IMR-90 (cell line): ENCODE results near the gene ABCB1. TPM values are rescaled to one million over a fixed set of nuclear protein-coding genes. Genes with fewer than 3 reads are reported as not detected.
A peak's percentile ranks its signal among the peaks of the same experiment; 100 is the strongest.

Experiments used
- ATAC-seq: fragments of 200-7000 bp; cut with Tn5 transposase; 2 replicates; pipeline ENCODE4 v1.9.1; 2020; ENCODE audit warnings: low read depth, mild to moderate bottlenecking, moderate library complexity
- BruUV-seq: library from RNA; stranded (reverse); fragments of 400-500 nt; replicated peaks from 2 replicates; lab custom pipeline; 2021; lab: Mats Ljungman, UMichigan
- CTCF ChIA-PET: fragments of 300-600 bp; formaldehyde crosslinking; extraction: SDS; loops from one replicate; lab custom pipeline; 2021; ENCODE audit warnings: antibody characterized with exemption; lab: Yijun Ruan, JAX
- POLR2A ChIA-PET: fragments of 300-600 bp; sonication (Branson Sonifier 250); formaldehyde crosslinking; loops from one replicate; lab custom pipeline; 2022; ENCODE audit warnings: antibody characterized with exemption; ENCODE audit not compliant: unreplicated experiment; lab: Charles Lee
- DNase-seq: peaks from one replicate; pipeline ENCODE4 v3.0.0; 2013
- H2AFZ ChIP-seq: replicated peaks from 2 replicates; pipeline ENCODE3; 2013; ENCODE audit warnings: low read length, mild to moderate bottlenecking; ENCODE audit not compliant: poor library complexity
- H2AK5ac ChIP-seq: 2 replicates; pipeline ENCODE4 v1.6.1; 2013; ENCODE audit warnings: low read depth, low read length, inconsistent platforms
- H2AK9ac ChIP-seq: replicated peaks from 2 replicates; pipeline ENCODE3; 2013; ENCODE audit warnings: mild to moderate bottlenecking, low read depth, low read length, moderate library complexity; ENCODE audit not compliant: poor library complexity
- H2BK120ac ChIP-seq: 2 replicates; pipeline ENCODE4 v1.6.1; 2013; ENCODE audit warnings: low read depth, low read length, inconsistent platforms
- H2BK15ac ChIP-seq: 3 replicates; pipeline ENCODE4 v1.6.1; 2013; ENCODE audit warnings: low read depth, low read length, inconsistent platforms
- H2BK20ac ChIP-seq: 2 replicates; pipeline ENCODE4 v1.6.1; 2013; ENCODE audit warnings: low read depth, mild to moderate bottlenecking, inconsistent platforms, low read length, moderate library complexity
- H2BK5ac ChIP-seq: 2 replicates; pipeline ENCODE4 v1.6.1; 2013; ENCODE audit warnings: mild to moderate bottlenecking, low read depth, low read length, inconsistent platforms; ENCODE audit not compliant: poor library complexity, severe bottlenecking
- H3K14ac ChIP-seq: replicated peaks from 2 replicates; pipeline ENCODE4 v1.6.1; 2013; ENCODE audit warnings: low read depth, low read length, inconsistent platforms
- H3K18ac ChIP-seq: 2 replicates; pipeline ENCODE4 v1.6.1; 2013; ENCODE audit warnings: low read depth, low read length, control low read depth
- H3K23ac ChIP-seq: 2 replicates; pipeline ENCODE4 v1.6.1; 2013; ENCODE audit warnings: low read depth, low read length, inconsistent platforms
- H3K27ac ChIP-seq: 2 replicates; pipeline ENCODE4 v1.5.1; 2013; ENCODE audit warnings: mild to moderate bottlenecking, control low read depth, low read length; ENCODE audit not compliant: insufficient read depth
- H3K27me3 ChIP-seq: 2 replicates; pipeline ENCODE4 v1.6.1; 2013; ENCODE audit warnings: low read length; ENCODE audit not compliant: control insufficient read depth, insufficient read depth
- H3K36me3 ChIP-seq: 2 replicates; pipeline ENCODE4 v1.6.1; 2013; ENCODE audit warnings: low read length, mixed read lengths; ENCODE audit not compliant: control insufficient read depth, insufficient read depth
- H3K4ac ChIP-seq: 2 replicates; pipeline ENCODE4 v1.6.1; 2013; ENCODE audit warnings: low read depth, low read length, inconsistent platforms
- H3K4me1 ChIP-seq: 2 replicates; pipeline ENCODE4 v1.6.1; 2013; ENCODE audit warnings: low read length, mixed read lengths; ENCODE audit not compliant: control insufficient read depth, insufficient read depth
- H3K4me2 ChIP-seq: 2 replicates; pipeline ENCODE4 v1.6.1; 2013; ENCODE audit warnings: low read depth, mild to moderate bottlenecking, control low read depth, low read length, moderate library complexity
- H3K4me3 ChIP-seq: 2 replicates; pipeline ENCODE4 v1.5.1; 2013; ENCODE audit warnings: low read depth, mild to moderate bottlenecking, control low read depth, low read length, moderate library complexity; ENCODE audit not compliant: insufficient read depth
- H3K56ac ChIP-seq: 2 replicates; pipeline ENCODE4 v1.6.1; 2013; ENCODE audit warnings: low read length, inconsistent platforms; ENCODE audit not compliant: insufficient read depth; ENCODE audit errors: extremely low read depth
- H3K79me1 ChIP-seq, 2 experiments: 2 replicates each; pipeline ENCODE4 v1.6.1; 2013; ENCODE audit warnings: low read length in 2 of 2, inconsistent platforms in 1 of 2, low read depth in 1 of 2
- H3K9ac ChIP-seq: 2 replicates; pipeline ENCODE4 v1.6.1; 2013; ENCODE audit warnings: low read depth, low read length, control low read depth
- H3K9me1 ChIP-seq: 2 replicates; pipeline ENCODE4 v1.6.1; 2013; ENCODE audit warnings: low read length, inconsistent platforms; ENCODE audit not compliant: insufficient read depth
- H3K9me3 ChIP-seq: 2 replicates; pipeline ENCODE4 v1.6.1; 2013; ENCODE audit warnings: low read length; ENCODE audit not compliant: control insufficient read depth, insufficient read depth
- H4K20me1 ChIP-seq: 2 replicates; pipeline ENCODE4 v1.6.1; 2013; ENCODE audit warnings: low read length, inconsistent platforms; ENCODE audit not compliant: insufficient read depth
- H4K5ac ChIP-seq: 2 replicates; pipeline ENCODE4 v1.6.1; 2013; ENCODE audit warnings: mild to moderate bottlenecking, low read depth, low read length, control low read depth
- H4K8ac ChIP-seq, 2 experiments: 2 replicates each; pipeline ENCODE4 v1.6.1; 2013; ENCODE audit warnings: low read depth in 2 of 2, low read length in 2 of 2, control low read depth in 1 of 2, inconsistent platforms in 1 of 2
- H4K91ac ChIP-seq: 2 replicates; pipeline ENCODE4 v1.6.1; 2013; ENCODE audit warnings: low read depth, low read length, inconsistent platforms; ENCODE audit not compliant: insufficient read depth
- CHD1 ChIP-seq: IDR thresholded peaks from 2 replicates; pipeline ENCODE4 v1.6.1; 2012; ENCODE audit warnings: low read depth, low read length, improper control_type of control experiment
- CTCF ChIP-seq: conservative IDR thresholded peaks from 2 replicates; pipeline ENCODE4 v1.5.1; 2012; ENCODE audit warnings: mild to moderate bottlenecking, low read depth, low read length, improper control_type of control experiment
- NFE2L2 ChIP-seq: fragments of 150-350 bp; IDR thresholded peaks from 2 replicates; pipeline ENCODE4 v1.6.1; 2016; ENCODE audit warnings: low read depth, mild to moderate bottlenecking, low read length
- RAD21 ChIP-seq: IDR thresholded peaks from 2 replicates; pipeline ENCODE4 v1.6.1; 2012; ENCODE audit warnings: low read length, improper control_type of control experiment
- SMC3 ChIP-seq: fragments of 150-350 bp; IDR thresholded peaks from 2 replicates; pipeline ENCODE4 v1.6.1; 2016; ENCODE audit warnings: low read depth, mild to moderate bottlenecking, antibody characterized with exemption, low read length, moderate library complexity
- USF2 ChIP-seq: fragments of 150-350 bp; IDR thresholded peaks from 2 replicates; pipeline ENCODE4 v1.6.1; 2017; ENCODE audit warnings: mild to moderate bottlenecking, antibody characterized with exemption, low read length, low read depth
- WGBS, 2 experiments: methylation state at CpG; one replicate each; pipeline versions ENCODE4 v1.1.5 to v1.1.7; 2013; ENCODE audit warnings: missing lambda C conversion rate in 2 of 2; ENCODE audit not compliant: insufficient read length in 1 of 2; ENCODE audit errors: extremely low coverage in 2 of 2; 5-methylcytosine and 5-hydroxymethylcytosine counted together
- dilution Hi-C: fragments of 300-500 bp; cut with HindIII; formaldehyde crosslinking; loops from one replicate; pipeline ENCODE4 v1.14.3; 2018; ENCODE audit warnings: low sequenced_read_pairs; ENCODE audit not compliant: unreplicated experiment
- in situ Hi-C: fragments of 300-500 bp; cut with MboI; formaldehyde crosslinking; loops from 3 replicates; pipeline ENCODE4 v1.14.3; 2019; ENCODE audit warnings: low sequenced_read_pairs, inconsistent platforms, mixed read lengths
- intact Hi-C: fragments of 100-400 bp; cut with micrococcal nuclease; formaldehyde crosslinking; loops from 2 replicates; pipeline ENCODE4 v1.10.0; 2022
- polyA plus RNA-seq, 3 experiments: library from polyadenylated mRNA; depleted of rRNA; stranded (reverse); fragments of >200 nt; gene quantifications; 2 replicates each; pipeline ENCODE4 v1.2.3, GENCODE V29; 2012; ENCODE audit warnings: low replicate concordance in 1 of 3
- total RNA-seq: library from RNA; depleted of rRNA; stranded (reverse); fragments of >200 nt; gene quantifications from 2 replicates; pipeline ENCODE4 v1.2.3, GENCODE V29; 2012

ABCB1 gene
- total and polyA plus RNA-seq, 2 of the 4 experiments (the other 2 are of a cell fraction), result 0.80 to 0.90 TPM

- intact Hi-C loops, result loop anchor here (1.0 to 5.0 kb wide), 5 partner anchors 116 to 662 kb away; no protein-coding TSS in a partner anchor
- no TSS peak for BruUV-seq
- WGBS, 2 experiments, result no CpG with 5 or more reads among the region's 3 CpGs
Measured at GRCh38 chr7:87506246-87507180, 94.2 kb downstream of the ABCB1 start.

More at GRCh38 chr7:87506246-87507180, 94.2 kb downstream of the ABCB1 start:
- Histone ChIP-seq H3K4me2 (no peak overlapping the region), H3K9ac (no peak overlapping the region), H4K91ac (no peak overlapping the region), H2BK5ac (no peak overlapping the region), H2AK5ac (no peak overlapping the region), H3K4ac (no peak overlapping the region), H3K27me3 (peaks cover 2% of the 10 kb centered on the region; the same call in 1 of the 2 replicates), H3K4me1 (peaks cover 3% of the 10 kb centered on the region; the same call in 1 of the 2 replicates), H3K9me3 (no peaks in the 10 kb centered on the region), H3K18ac (no peak overlapping the region), H2BK20ac (no peak overlapping the region), H3K56ac (no peak overlapping the region), H3K4me3 (no peak overlapping the region), H3K27ac (no peak overlapping the region), H3K23ac (no peak overlapping the region), H3K9me1 (no peaks in the 10 kb centered on the region), H2AFZ (no peak overlapping the region), H2BK120ac (no peak overlapping the region), H2AK9ac (no peak overlapping the region), H3K79me1 (no peaks in the 10 kb centered on the region), H3K36me3 (no peaks in the 10 kb centered on the region), H4K8ac (no peak overlapping the region), H3K14ac (no peak overlapping the region), H2BK15ac (no peak overlapping the region), H4K20me1 (no peaks in the 10 kb centered on the region), H4K5ac (no peak overlapping the region)
- dilution Hi-C loops (no loop called here), in situ Hi-C loops (loop anchor here (10.0 kb wide), 2 partner anchors 378 to 608 kb away; no protein-coding TSS in a partner anchor)
- POLR2A ChIA-PET, result no interaction called here
- DNase-seq (peak; percentile 43), ATAC-seq (peak; percentile 57; the same call in 1 of the 2 replicates)
- CTCF ChIA-PET, result interaction anchor here (1.5 kb wide), 1 partner anchor 9 kb away, joined by 4 read pairs; no protein-coding TSS in a partner anchor
- peak; percentile 65 for TF ChIP-seq SMC3
- no peak for TF ChIP-seq USF2
- TF ChIP-seq RAD21, result peak; percentile 68
- no peak for TF ChIP-seq CHD1
- peak; percentile 70 for TF ChIP-seq CTCF
- TF ChIP-seq NFE2L2, result no peak
